Type B pancreatic cell (in vitro differentiated cells): ENCODE measurements around the gene GALNT15. TPM values are rescaled to one million over a fixed set of nuclear protein-coding genes. Genes with fewer than 3 reads are reported as not detected.

Experiments
- DNase-seq: peaks from one replicate; pipeline ENCODE4 v3.0.0; 2021; ENCODE audit warnings: mixed read lengths; ENCODE audit not compliant: unreplicated experiment; ENCODE audit errors: extremely low spot score
- H3K27ac Mint-ChIP-seq: 2 replicates; pipeline ENCODE4 v1.8.0; 2021; ENCODE audit warnings: mild to moderate bottlenecking, mixed read lengths
- H3K27me3 Mint-ChIP-seq: 2 replicates; pipeline ENCODE4 v1.8.0; 2021; ENCODE audit warnings: mixed read lengths
- H3K36me3 Mint-ChIP-seq: 2 replicates; pipeline ENCODE4 v1.8.0; 2021; ENCODE audit warnings: mixed read lengths
- H3K4me1 Mint-ChIP-seq: one replicate; pipeline ENCODE4 v1.8.0; 2021; ENCODE audit warnings: mixed read lengths; ENCODE audit not compliant: unreplicated experiment
- H3K4me3 Mint-ChIP-seq: 2 replicates; pipeline ENCODE4 v1.8.0; 2021; ENCODE audit warnings: mild to moderate bottlenecking, mixed read lengths
- H3K9me3 Mint-ChIP-seq: 2 replicates; pipeline ENCODE4 v1.8.0; 2021; ENCODE audit warnings: mixed read lengths
- total RNA-seq: library from RNA; stranded (reverse); gene quantifications from 2 replicates; pipeline ENCODE4 v1.2.1, GENCODE V29; 2021; ENCODE audit warnings: low replicate concordance
- TF ChIP-seq, protein P1 (sequence below): fragments of 200-600 bp; sonication (generic); conservative IDR thresholded peaks from 2 replicates; pipeline ENCODE4 v1.5.0; 2021; ENCODE audit warnings: antibody characterized with exemption, mild to moderate bottlenecking

GALNT15 gene
- total RNA-seq, 1 donor from 2014 or later = 0.17 TPM

DNA sequence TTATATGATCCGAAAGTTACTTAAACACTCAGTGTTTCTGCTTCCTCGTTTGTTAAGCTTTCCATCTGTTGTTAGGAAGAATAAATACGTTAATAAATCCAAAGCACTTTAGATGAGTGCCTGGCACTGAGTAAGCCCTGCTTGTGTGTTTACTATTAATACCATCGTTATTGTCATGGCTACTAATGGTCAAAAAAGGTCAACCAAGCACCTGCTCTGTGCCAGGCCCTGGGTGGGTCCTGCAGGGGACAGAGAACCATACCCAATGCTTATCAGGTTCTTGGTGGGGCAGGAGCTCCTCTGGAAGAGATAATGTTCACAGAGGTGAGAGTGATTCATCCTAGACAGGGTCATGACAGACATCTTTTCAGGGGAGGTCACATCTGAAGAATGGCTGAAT is 39.9 kb downstream of the GALNT15 start:
- H3K4me1 Mint-ChIP-seq = no peaks in the 10 kb centered on the region
- no peaks in the 10 kb centered on the region for H3K36me3 Mint-ChIP-seq
- no peak overlapping the region for H3K27ac Mint-ChIP-seq
- H3K4me3 Mint-ChIP-seq = no peak overlapping the region
- DNase-seq = no peak
- TF ChIP-seq, protein P1, sequence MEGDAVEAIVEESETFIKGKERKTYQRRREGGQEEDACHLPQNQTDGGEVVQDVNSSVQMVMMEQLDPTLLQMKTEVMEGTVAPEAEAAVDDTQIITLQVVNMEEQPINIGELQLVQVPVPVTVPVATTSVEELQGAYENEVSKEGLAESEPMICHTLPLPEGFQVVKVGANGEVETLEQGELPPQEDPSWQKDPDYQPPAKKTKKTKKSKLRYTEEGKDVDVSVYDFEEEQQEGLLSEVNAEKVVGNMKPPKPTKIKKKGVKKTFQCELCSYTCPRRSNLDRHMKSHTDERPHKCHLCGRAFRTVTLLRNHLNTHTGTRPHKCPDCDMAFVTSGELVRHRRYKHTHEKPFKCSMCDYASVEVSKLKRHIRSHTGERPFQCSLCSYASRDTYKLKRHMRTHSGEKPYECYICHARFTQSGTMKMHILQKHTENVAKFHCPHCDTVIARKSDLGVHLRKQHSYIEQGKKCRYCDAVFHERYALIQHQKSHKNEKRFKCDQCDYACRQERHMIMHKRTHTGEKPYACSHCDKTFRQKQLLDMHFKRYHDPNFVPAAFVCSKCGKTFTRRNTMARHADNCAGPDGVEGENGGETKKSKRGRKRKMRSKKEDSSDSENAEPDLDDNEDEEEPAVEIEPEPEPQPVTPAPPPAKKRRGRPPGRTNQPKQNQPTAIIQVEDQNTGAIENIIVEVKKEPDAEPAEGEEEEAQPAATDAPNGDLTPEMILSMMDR = no peak
- H3K27me3 Mint-ChIP-seq = peaks cover 7% of the 10 kb centered on the region
- H3K9me3 Mint-ChIP-seq = no peaks in the 10 kb centered on the region

DNA sequence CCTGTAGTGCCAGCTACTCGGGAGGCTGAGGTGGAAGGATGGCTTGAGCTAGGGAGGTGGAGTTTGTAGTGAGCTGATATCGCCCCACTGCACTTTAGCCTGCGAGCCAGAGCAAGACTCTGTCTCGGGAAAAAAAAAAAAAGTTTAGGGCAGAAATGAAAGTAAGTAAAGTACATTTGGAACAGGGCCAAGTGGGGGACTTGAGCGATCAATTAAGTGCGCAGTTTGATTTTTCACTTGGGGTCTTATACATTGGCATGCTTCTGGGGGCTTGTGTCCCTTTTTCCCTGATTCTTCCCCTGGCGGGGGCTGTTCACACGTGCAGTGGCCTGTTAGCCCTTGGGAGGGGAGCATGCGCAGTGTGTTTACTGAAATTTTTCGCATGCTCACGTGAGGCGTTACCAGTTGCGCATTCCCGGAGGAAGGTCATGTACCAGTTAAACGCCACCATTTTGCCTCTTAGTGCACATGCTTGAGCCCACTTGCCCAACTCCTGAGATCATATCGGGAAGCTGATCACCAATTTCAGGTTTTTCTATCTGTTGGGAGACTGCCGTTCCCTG is 42.0 kb downstream of the GALNT15 start:
- no peak for DNase-seq
- no peaks in the 10 kb centered on the region for H3K4me1 Mint-ChIP-seq
- H3K27ac Mint-ChIP-seq = no peak overlapping the region
- H3K36me3 Mint-ChIP-seq = no peaks in the 10 kb centered on the region
- TF ChIP-seq, protein P1 = no peak
- H3K4me3 Mint-ChIP-seq = no peak overlapping the region
- H3K9me3 Mint-ChIP-seq = peaks cover under 1% of the 10 kb centered on the region
- H3K27me3 Mint-ChIP-seq = peaks cover 7% of the 10 kb centered on the region

DNA sequence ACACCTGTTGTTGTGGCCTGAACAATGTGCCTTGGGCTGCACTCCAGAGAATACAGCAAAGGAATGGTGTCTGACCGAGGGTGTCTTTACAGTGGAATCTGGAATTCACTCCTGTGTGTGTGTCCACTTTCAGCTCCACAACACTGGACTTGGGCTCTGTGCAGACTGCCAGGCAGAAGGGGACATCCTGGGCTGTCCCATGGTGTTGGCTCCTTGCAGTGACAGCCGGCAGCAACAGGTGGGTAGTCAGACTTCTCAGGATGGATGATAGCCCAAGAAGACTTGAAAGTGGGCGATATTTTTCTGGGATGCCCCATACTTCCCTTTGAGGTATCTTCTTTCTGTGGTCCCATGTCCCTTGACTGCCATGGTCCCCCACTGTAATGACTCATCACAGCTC is 45.3 kb downstream of the GALNT15 start:
- Mint-ChIP-seq H3K4me1 (no peaks in the 10 kb centered on the region), H3K27me3 (peaks cover 7% of the 10 kb centered on the region), H3K27ac (no peak overlapping the region), H3K4me3 (no peak overlapping the region), H3K36me3 (no peaks in the 10 kb centered on the region), H3K9me3 (peaks cover 8% of the 10 kb centered on the region)
- DNase-seq = no peak
- TF ChIP-seq, protein P1 = no peak

DNA sequence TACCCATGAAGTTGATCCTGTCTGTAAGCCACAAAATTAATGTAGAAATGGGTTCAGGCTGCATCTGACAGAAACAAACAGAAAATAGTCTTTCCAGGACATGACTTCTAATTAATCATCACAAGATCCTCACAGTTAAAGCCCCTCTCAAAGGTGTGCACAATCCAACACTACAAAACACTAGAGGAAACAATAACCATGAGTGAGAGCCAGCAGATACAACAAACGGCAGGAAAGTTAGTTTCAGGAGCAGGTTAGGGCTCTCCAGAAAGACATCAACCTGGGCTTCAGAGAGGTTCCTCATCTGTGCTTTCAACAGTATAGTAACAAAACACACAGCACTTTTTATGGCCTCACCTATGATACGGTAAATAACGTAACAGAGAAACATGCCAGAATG is 47.5 kb downstream of the GALNT15 start:
- peaks cover 8% of the 10 kb centered on the region for H3K9me3 Mint-ChIP-seq
- H3K27ac Mint-ChIP-seq = no peak overlapping the region
- no peak for DNase-seq
- TF ChIP-seq, protein P1 = no peak
- no peaks in the 10 kb centered on the region for H3K4me1 Mint-ChIP-seq
- H3K27me3 Mint-ChIP-seq = peaks cover 7% of the 10 kb centered on the region
- no peaks in the 10 kb centered on the region for H3K36me3 Mint-ChIP-seq
- H3K4me3 Mint-ChIP-seq = no peak overlapping the region

DNA sequence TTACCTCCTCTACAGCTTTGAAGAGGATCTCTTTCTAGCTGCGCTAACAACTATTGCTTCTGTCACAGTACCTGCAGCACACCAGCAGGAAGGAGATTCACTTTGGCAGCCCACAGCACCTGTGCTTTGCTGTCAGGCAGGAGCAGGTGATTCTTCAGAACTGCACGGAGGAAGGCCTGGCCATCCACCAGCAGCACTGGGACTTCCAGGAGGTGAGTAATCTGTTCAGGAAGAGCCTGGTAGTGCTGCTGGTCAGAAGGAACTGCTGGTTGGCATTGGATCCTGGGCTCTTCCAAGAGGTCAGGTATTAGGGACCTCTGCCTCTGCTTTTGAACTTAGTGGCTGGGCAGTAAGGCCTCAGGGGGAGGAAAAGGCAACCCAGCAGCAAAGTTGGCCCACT is 48.1 kb downstream of the GALNT15 start:
- H3K4me3 Mint-ChIP-seq = no peak overlapping the region

More for the DNA sequence above, 48.1 kb downstream of the GALNT15 start:
- TF ChIP-seq, protein P1 = no peak
- H3K9me3 Mint-ChIP-seq = peaks cover 8% of the 10 kb centered on the region
- H3K27ac Mint-ChIP-seq = no peak overlapping the region
- no peak for DNase-seq
- peaks cover 7% of the 10 kb centered on the region for H3K27me3 Mint-ChIP-seq
- no peaks in the 10 kb centered on the region for H3K36me3 Mint-ChIP-seq
- no peaks in the 10 kb centered on the region for H3K4me1 Mint-ChIP-seq
